Testis (tissue), 2 donors: Measurements from ENCODE around the gene CDKAL1.

ENCODE experiments used
- CTCF ChIP-seq, 3 experiments: fragments of 450-650 bp in 2 of 3; fragments of 200-600 bp in 1 of 3; sonication (generic) in 1 of 3; IDR thresholded peaks; one replicate each; pipeline ENCODE4 v1.5.1; 2016 to 2019; ENCODE audit warnings: antibody characterized with exemption in 3 of 3, mild to moderate bottlenecking in 2 of 3, moderate library complexity in 1 of 3
- POLR2A ChIP-seq: fragments of 450-650 bp; IDR thresholded peaks from one replicate; pipeline ENCODE4 v1.6.1; 2017; ENCODE audit warnings: antibody characterized with exemption, mild to moderate bottlenecking, moderate library complexity

- TF ChIP-seq CTCF (IDR thresholded peaks at IDR 0.05) (no peak), POLR2A (no peak)
Observed at GRCh38 chr6:20604159-20604558, 69.9 kb downstream of the CDKAL1 start.
